Colonic mucosa (tissue), 4 donors: Measurements from ENCODE around the gene C1QTNF9B. TPM values are rescaled to one million over a fixed set of nuclear protein-coding genes. Genes with fewer than 3 reads are reported as not detected.
A peak's percentile ranks its signal among the peaks of the same experiment; 100 is the strongest.
"Not testable (repeated sequence)": the region's sequence is repeated elsewhere in the genome, so short reads cannot be mapped to it uniquely, and the experiment has no call there.

Source experiments
- DNase-seq: peaks from one replicate; pipeline ENCODE4 v3.0.0-alpha.2; 2020
- H3K27ac ChIP-seq: fragments of 200-600 bp; one replicate; pipeline ENCODE4 v1.8.0; 2021
- H3K27me3 ChIP-seq: fragments of 200-600 bp; one replicate; pipeline ENCODE4 v1.8.0; 2021
- H3K36me3 ChIP-seq: fragments of 200-600 bp; one replicate; pipeline ENCODE4 v1.8.0; 2021
- H3K4me1 ChIP-seq: fragments of 200-600 bp; one replicate; pipeline ENCODE4 v1.8.0; 2021; ENCODE audit warnings: mild to moderate bottlenecking
- H3K4me3 ChIP-seq: fragments of 200-600 bp; one replicate; pipeline ENCODE4 v1.8.0; 2021
- H3K9ac ChIP-seq, 2 donors: one replicate each; pipeline ENCODE4 v1.7.0; 2013; ENCODE audit warnings: control low read depth in 2 of 2, low read depth in 2 of 2, low read length in 2 of 2
- H3K9me3 ChIP-seq: fragments of 200-600 bp; one replicate; pipeline ENCODE4 v1.8.0; 2021
- CTCF ChIP-seq: fragments of 200-600 bp; IDR thresholded peaks from one replicate; pipeline ENCODE4 v1.8.0; 2022; ENCODE audit warnings: antibody characterized with exemption, mild to moderate bottlenecking
- intact Hi-C: fragments of 100-400 bp; cut with DNase I; formaldehyde crosslinking; loops from one replicate; pipeline ENCODE4 v1.14.1; 2022
- total RNA-seq, 2 donors: library from RNA; stranded (reverse); fragmentation: NEBNext Ultra II Directional in 1 of 2; extraction: Animal tissue kit (Norgen Biotek cat#: 25700) in 1 of 2; gene quantifications; one replicate each; pipeline ENCODE4 v1.2.1, GENCODE V29; 2021
- donor health status: healthy.
- donor health status: DM: no; HTN: no; CAD: no.
- donor health status: DM: no; HTN: no; CAD: no.

Gene C1QTNF9B
- total RNA-seq, 2 donors from 2014 or later = 0.27 TPM; not detected in 1

DNA sequence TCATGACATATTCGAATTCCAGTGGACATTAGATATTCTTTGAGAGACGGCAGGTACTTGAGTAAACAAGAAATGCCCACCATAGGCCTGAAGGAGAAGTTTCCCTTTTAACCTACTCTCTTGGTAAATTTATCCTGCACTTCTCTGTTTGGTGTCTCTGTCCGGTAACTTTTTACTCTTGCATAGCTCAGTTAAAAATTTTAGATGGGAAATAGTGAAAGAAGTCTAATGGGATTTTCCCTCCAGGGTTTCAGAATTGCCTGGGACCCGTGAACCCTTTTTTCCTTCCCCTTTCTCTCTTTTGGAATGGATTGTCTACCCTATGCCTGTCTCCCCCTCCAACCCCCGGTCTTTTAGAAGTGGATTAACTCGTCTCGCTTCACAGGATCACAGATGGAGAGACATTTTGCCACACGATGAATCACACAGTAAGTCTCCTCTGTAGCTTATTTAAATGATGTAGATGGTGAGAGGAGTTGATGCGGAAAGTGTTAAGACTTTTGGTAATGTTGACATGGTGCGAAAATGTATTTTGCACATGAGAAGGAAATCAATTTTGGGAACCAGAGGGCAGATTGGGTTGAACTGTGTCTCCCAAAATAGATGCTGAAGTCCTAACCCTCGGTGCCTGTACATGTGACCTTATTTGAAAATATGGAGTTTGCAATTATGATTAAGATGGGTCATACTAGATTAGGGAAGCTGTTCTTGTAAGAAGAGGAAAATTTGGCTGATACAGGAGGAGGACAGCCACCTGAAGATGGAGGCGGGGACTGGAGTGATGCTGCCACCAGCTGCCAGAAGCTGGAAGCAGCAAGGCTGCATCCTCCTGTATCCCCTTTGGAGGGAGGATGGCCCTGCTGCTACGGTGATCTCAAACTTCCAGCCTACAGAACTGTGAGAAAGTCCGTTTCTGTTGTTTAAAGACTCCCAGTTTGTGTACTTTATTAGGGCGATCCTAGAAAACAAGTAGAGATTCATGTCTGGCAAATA is 7.4 kb downstream of the C1QTNF9B start:
- intact Hi-C loops = no loop called here
- Histone ChIP-seq H3K9me3 (no peaks in the 10 kb centered on the region), H3K27me3 (no peaks in the 10 kb centered on the region), H3K36me3 (no peaks in the 10 kb centered on the region), H3K4me3 (peak overlapping the region; percentile 97), H3K9ac (peak overlapping the region; percentile 30 to 70), H3K4me1 (no peaks in the 10 kb centered on the region), H3K27ac (peak overlapping the region; percentile 13)
- no peak for TF ChIP-seq CTCF
- no peak for DNase-seq

DNA sequence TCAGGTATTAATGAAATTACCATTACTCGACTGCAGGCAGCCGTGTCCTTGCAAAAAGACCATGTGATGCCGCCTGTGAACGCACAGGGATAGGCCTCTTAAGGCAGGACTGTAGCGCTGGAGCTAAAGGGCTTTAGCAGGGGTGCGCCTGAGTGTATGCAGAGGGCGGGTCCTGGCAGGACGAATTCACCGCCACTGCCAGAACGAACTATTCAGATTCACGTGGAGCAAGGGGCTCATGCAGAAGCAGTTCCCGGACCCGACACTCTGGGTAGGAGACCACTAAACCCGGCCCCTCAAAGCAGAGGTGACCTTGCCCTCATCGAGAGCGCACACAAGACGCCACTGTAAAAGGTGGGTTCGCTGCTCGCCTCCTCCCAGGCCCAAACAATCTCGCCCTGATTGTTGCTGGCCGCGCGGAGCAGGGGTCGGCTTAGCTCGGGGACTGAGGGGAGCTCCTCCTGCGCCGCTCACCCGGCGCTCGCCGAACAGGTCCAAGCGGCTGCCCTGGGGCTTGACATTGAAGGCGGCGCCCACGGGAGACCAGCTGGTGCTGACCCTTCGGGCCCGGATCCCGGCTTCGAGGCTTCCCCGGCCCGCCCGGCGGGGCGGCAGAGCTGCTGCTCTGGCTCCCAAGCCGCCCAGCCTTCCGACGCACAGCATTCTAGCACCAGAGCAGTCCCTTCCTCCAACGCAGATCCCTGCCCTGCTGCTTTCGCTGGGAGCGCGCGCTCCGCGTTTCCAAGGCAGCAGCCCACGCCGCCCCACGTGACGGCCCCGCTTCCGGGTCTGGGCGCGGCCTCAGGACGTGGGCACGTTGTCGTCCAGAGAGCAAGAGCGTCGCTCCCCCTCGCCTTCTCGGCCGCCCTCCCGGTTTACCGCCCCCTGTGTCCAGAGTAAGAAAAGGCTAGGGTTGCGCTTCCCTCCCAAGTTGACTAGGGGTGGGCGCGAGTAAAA is 8.4 kb downstream of the C1QTNF9B start, which contains the start of gene MIPEP:
TSS of gene MIPEP (minus strand) at position 743 of the 957 bp plus-strand sequence. CDS start at position 663, 80 bp downstream.
- no peaks in the 10 kb centered on the region for H3K36me3 ChIP-seq
- no peaks in the 10 kb centered on the region for H3K9me3 ChIP-seq
- intact Hi-C loops = no loop called here
- peak; percentile 95 for DNase-seq
- peak within 1 kb of the TSS; percentile 97 for H3K4me3 ChIP-seq
- H3K4me1 ChIP-seq = no peaks in the 10 kb centered on the region
- TF ChIP-seq CTCF = peak; percentile 52
- no peaks in the 10 kb centered on the region for H3K27me3 ChIP-seq
- peak within 1 kb of the TSS; percentile 79 to 88 for H3K9ac ChIP-seq
- H3K27ac ChIP-seq = peak within 1 kb of the TSS; percentile 91

- intact Hi-C loops, H3K27ac ChIP-seq, H3K36me3 ChIP-seq, H3K9ac ChIP-seq, H3K4me3 ChIP-seq, H3K27me3 ChIP-seq, H3K4me1 ChIP-seq, H3K9me3 ChIP-seq, DNase-seq: not testable (repeated sequence)
These were observed 12.9 kb downstream of the C1QTNF9B start for GRCh38 chr13:23884361-23884760.

DNA sequence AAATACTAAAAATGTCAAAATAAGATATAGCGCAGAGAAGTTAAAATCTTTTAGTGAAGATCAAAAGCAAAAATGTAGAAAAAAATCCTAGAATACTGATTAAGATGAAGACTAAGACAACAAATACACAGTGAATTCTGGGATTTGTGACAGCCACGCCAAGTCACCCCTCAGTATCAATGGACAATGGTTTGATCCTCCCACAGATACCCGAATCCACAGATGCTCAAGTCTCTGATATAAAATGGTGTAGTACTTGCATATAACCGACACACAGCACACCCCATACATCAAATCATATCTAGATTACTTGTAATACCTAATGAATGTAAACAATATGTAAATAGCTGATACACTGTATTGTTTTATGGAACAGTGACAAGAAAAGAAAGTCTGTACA is 14.0 kb downstream of the C1QTNF9B start:
- H3K4me1 ChIP-seq = no peaks in the 10 kb centered on the region
- H3K27me3 ChIP-seq = no peaks in the 10 kb centered on the region
- H3K36me3 ChIP-seq = no peaks in the 10 kb centered on the region
- no peak for DNase-seq
- no peak overlapping the region for H3K27ac ChIP-seq
- H3K9me3 ChIP-seq = no peaks in the 10 kb centered on the region
- intact Hi-C loops = no loop called here
- no peak overlapping the region for H3K9ac ChIP-seq
- TF ChIP-seq CTCF = no peak
- no peak overlapping the region for H3K4me3 ChIP-seq

- H3K4me1 ChIP-seq, H3K9me3 ChIP-seq, DNase-seq, H3K27me3 ChIP-seq, H3K36me3 ChIP-seq, H3K9ac ChIP-seq, intact Hi-C loops, H3K27ac ChIP-seq, H3K4me3 ChIP-seq: not testable (repeated sequence)
These were observed 15.9 kb downstream of the C1QTNF9B start for GRCh38 chr13:23881402-23881800.

DNA sequence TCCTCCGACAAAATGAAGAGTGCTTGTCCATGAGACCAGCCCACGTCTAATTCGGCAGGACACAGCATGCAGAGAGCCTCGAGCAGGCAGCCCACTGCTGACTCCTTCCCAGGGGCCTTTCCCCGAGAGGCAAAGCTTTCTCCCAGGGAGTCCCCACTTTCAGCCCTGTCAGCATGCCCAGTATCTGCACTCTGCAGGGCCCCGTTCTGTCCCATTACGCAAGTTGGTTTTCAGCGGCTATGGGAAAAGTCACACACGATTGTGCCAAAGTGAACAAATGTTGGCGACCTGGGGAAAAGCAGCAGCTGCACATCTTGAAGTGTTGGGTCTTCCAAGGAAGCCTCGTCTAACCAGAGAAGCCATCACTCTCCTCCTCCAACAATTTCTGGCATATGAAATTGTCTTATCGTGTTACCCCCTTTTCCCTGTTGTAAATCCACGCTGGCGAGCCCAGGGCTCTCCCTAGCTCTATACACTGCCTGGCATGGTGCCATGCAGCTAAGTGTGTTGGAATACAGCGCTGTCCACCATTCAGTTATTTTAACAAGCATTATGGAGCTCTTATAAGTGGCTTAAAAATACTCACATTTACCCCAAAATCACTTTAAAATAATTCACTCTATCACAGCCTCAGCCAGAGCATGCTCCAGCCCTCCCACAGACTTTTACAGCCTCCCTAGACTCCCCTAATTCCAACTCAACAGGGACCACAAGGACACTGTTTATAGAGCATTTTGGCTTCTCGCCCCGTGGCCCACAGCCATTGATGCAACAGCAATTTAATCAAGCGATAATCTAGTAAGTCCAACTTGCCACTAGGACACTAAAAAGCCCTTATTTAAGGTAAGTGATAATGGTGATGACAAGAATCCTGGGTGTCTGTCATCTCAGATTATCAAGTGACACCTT is 16.6 kb downstream of the C1QTNF9B start:
- H3K36me3 ChIP-seq, H3K27me3 ChIP-seq, intact Hi-C loops, H3K27ac ChIP-seq, H3K9ac ChIP-seq, H3K4me3 ChIP-seq, DNase-seq, H3K4me1 ChIP-seq, H3K9me3 ChIP-seq: not testable (repeated sequence)
